ENCODE data around the gene SERGEF. TPM values are rescaled to one million over a fixed set of nuclear protein-coding genes. Genes with fewer than 3 reads are reported as not detected.

The SERGEF gene
- total RNA-seq, 1 experiment from 2014 or later = 31.4 TPM

- H3K23me2 ChIP-seq (ENCODE audit: insufficient read length, low read depth, low read length, poor library complexity, severe bottlenecking) = no peaks in the 10 kb centered on the region
- H2BK12ac ChIP-seq (ENCODE audit: insufficient read length, low read depth, low read length) = no peak overlapping the region
- no peaks in the 10 kb centered on the region for H3K4me1 Mint-ChIP-seq
- no peak overlapping the region for H4K91ac ChIP-seq (ENCODE audit: insufficient read length, low read depth, low read length)
- peaks cover 1 to 41% (median 11%) of the 10 kb centered on the region in 3 experiments; a peak in 4 of 7 replicates for H3K36me3 Mint-ChIP-seq (ENCODE audit: insufficient read depth in 1 of 3, low read depth in 3 of 3)
- H3K27ac Mint-ChIP-seq = no peak overlapping the region
- H3K9ac ChIP-seq (ENCODE audit: extremely low read depth, insufficient read length, low read length) = no peak overlapping the region
- no peak overlapping the region for H2BK120ac ChIP-seq (ENCODE audit: low read depth, low read length, poor library complexity, severe bottlenecking)
- no CpG with 5 or more reads among the region's 2 CpGs for WGBS (ENCODE audit: extremely low coverage, insufficient read length, low lambda C conversion rate)
- H3K4me2 ChIP-seq (ENCODE audit: insufficient read depth, insufficient read length, low read length) = no peak overlapping the region
- H3K23ac ChIP-seq (ENCODE audit: insufficient read length, low read depth, low read length) = no peak overlapping the region
- no peak overlapping the region for H3K56ac ChIP-seq (ENCODE audit: insufficient read length, low read depth, low read length)
- H4K8ac ChIP-seq (replicated peaks; ENCODE audit: insufficient read length, low read depth, low read length) = no peak overlapping the region
- H2AFZ ChIP-seq (ENCODE audit: low read length) = no peak overlapping the region
- no peak overlapping the region for H3T11ph ChIP-seq (ENCODE audit: low read length)
- H2AK5ac ChIP-seq (ENCODE audit: insufficient read length, low read length) = no peak overlapping the region
- H3K79me2 ChIP-seq (ENCODE audit: insufficient read depth, low read length) = no peaks in the 10 kb centered on the region
- H3K14ac ChIP-seq (ENCODE audit: insufficient read depth, low read length) = no peak overlapping the region
- H3K4ac ChIP-seq (ENCODE audit: low read depth, low read length) = no peak overlapping the region
- H3K27me3 ChIP-seq (ENCODE audit: insufficient read depth, low read length) = no peaks in the 10 kb centered on the region
- no peaks in the 10 kb centered on the region for H3K9me3 Mint-ChIP-seq
- H4K5ac ChIP-seq (ENCODE audit: insufficient read length, low read depth, low read length) = no peak overlapping the region
- no peaks in the 10 kb centered on the region for H4K20me1 ChIP-seq (ENCODE audit: control insufficient read depth, insufficient read depth, insufficient read length)
- H3K4me1 ChIP-seq (ENCODE audit: insufficient read depth, low read length) = no peaks in the 10 kb centered on the region
- H2BK5ac ChIP-seq (ENCODE audit: insufficient read length, low read length) = no peak overlapping the region
- H3K4me3 Mint-ChIP-seq = no peak overlapping the region
- H3K79me1 ChIP-seq (ENCODE audit: insufficient read depth, low read depth, low read length, poor library complexity, severe bottlenecking) = no peaks in the 10 kb centered on the region
- no peaks in the 10 kb centered on the region for H3K27me3 Mint-ChIP-seq (ENCODE audit: low read depth)
- H3K9me3 ChIP-seq (ENCODE audit: control insufficient read depth, low read depth, low read length) = no peaks in the 10 kb centered on the region
- TF ChIP-seq, protein P1, sequence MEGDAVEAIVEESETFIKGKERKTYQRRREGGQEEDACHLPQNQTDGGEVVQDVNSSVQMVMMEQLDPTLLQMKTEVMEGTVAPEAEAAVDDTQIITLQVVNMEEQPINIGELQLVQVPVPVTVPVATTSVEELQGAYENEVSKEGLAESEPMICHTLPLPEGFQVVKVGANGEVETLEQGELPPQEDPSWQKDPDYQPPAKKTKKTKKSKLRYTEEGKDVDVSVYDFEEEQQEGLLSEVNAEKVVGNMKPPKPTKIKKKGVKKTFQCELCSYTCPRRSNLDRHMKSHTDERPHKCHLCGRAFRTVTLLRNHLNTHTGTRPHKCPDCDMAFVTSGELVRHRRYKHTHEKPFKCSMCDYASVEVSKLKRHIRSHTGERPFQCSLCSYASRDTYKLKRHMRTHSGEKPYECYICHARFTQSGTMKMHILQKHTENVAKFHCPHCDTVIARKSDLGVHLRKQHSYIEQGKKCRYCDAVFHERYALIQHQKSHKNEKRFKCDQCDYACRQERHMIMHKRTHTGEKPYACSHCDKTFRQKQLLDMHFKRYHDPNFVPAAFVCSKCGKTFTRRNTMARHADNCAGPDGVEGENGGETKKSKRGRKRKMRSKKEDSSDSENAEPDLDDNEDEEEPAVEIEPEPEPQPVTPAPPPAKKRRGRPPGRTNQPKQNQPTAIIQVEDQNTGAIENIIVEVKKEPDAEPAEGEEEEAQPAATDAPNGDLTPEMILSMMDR (conservative IDR thresholded peaks at IDR 0.05) = no peak
- no peak for DNase-seq
- no peak overlapping the region for H2BK20ac ChIP-seq (ENCODE audit: low read depth, low read length, poor library complexity, severe bottlenecking)
- H3K18ac ChIP-seq (ENCODE audit: insufficient read length, low read depth, low read length) = no peak overlapping the region
- H3K27ac ChIP-seq (ENCODE audit: insufficient read length, low read depth, low read length) = no peak overlapping the region
- H2BK15ac ChIP-seq (ENCODE audit: low read depth, low read length) = no peak overlapping the region
Observed at GRCh38 chr11:18001191-18001590, 11.7 kb downstream of the SERGEF start.
